HG02938 (cell line): Measurements from ENCODE around the gene TPRA1.
A peak's percentile ranks its signal among the peaks of the same experiment; 100 is the strongest.

Source experiments
- ATAC-seq: cut with Tn5 transposase; IDR thresholded peaks from one replicate; pipeline ENCODE4 v1.9.1; 2021; ENCODE audit warnings: mild to moderate bottlenecking, moderate library complexity; ENCODE audit not compliant: unreplicated experiment

TPRA1 gene

DNA sequence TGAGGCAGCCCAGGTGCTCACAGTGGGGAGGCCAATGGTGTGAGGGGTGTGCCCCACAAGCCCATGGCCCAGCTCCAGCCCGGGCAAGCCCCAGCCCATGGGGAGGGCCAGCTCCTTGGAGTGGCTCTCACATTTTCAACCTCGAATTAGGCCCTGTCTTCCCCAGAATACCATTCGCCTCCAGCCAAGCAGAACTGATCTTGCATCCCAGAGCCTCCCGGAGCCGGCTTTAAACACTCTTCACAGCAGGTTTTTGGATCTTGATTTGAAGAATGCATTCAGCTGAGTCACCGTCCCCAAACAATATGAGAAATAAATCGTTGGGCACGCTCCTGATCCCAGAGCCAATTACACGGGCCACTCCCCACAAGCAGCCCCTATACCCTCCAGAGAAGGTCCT is 23.7 kb downstream of the TPRA1 start:
- no peak for ATAC-seq

DNA sequence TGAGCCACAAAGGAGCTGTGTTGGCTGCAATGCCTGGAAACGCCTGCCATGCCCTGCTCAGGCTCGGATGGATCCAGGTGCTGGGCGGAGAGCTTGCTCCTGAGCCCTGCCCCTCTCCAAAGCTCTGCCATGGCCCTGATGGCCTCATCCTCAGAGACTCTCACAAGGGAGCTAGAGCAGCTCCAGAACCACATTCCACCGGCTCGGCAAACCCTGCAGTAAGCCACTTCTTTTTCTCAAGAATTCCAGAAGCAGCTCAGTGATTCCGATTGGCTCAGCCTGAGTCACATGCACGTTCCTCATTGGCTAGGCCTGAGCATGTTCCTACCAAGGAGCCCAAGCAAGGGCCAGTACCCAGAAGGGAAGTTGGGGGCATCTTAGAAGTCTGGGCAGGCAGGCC is 24.8 kb downstream of the TPRA1 start:
- no peak for ATAC-seq

DNA sequence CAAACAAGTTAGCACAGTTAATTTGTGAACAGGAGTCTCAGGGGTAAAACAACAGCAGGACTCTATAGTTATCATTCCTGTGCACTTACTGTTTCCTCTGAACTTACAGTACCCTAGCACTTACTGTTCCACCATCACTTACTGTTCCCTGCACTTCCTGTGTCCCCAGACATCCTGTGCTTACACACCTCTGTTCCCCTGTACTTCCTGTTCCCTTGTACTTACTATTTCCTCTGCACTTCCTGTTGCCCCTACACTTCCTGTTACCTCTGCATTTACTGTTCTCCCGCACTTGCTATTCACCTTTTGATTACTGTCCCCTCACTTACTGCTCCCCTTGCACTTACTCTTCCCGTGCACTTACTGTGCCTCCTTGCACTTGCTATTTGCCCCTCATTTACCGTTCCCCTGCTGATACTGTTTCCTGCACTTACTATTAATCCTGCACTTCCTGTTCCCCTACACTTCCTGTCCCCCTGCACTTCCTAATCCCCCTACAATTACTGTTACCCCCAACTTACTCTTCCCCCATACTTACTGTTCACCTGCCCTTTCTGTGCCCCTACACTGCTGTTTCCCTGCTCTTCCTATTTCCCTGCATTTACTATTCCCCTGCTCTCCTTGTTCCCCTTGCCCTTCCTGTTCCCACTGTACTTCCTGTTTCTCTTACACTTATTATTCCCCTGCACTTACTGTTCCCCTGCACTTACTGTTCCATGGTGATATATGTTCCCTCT is 30.3 kb downstream of the TPRA1 start:
- ATAC-seq: no peak

DNA sequence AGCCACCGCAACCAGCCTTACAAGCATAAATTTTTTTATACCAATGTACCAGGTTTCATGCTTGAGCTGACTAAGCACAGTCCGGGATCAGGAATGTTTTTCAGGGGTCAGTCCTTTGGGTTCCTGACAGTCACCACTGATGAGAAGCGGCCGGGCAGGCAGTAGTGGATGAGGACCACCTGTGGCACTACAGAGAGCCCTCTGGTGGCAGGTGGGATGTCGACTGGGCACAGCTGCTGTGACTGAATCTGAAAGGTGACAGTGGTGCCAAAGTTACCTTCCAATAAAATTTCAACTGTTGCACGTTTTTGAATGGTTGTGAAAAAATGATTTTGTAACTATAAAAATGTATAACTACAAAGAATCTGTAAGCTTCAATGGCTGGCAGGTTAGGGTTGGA is 34.0 kb downstream of the TPRA1 start:
- no peak for ATAC-seq

DNA sequence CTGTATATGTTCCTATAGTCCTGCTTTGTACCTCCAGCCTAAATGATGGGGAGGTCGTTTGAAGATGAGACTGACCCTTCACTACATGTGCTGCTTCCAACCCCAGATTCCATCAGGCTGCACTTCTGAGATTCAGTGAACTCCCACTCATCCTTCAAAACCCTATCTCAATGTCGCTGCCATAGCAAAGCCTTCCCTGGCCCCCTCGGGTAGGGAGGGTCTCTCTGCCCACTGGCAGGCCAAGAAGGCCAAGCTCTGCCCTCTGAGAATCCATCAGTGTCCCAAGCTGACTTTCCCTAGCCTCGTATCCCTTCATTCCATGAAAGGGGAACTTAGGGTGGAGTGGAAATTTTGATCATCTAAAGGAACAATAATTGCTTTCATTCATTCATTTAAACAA is 35.4 kb downstream of the TPRA1 start:
- ATAC-seq: no peak

DNA sequence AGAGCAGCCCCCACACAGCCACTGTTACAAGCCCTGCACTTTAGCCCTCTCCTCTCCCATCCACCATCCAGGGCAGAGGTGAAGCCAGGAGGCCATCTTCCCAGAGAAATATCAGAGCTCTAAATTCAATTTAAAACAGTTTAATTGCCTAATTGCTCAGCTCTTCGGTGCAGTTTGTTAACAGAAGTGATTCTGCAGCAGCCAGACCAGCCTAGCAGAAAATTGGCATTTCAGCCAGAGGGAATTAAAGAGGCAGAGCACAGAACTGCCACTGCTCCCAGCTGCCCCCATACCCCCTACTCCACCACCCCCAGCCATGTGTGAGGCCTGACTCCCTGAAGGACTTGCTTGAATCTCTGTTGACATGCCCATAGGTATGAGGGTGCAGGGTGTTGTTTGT is 38.5 kb downstream of the TPRA1 start:
- no peak for ATAC-seq

DNA sequence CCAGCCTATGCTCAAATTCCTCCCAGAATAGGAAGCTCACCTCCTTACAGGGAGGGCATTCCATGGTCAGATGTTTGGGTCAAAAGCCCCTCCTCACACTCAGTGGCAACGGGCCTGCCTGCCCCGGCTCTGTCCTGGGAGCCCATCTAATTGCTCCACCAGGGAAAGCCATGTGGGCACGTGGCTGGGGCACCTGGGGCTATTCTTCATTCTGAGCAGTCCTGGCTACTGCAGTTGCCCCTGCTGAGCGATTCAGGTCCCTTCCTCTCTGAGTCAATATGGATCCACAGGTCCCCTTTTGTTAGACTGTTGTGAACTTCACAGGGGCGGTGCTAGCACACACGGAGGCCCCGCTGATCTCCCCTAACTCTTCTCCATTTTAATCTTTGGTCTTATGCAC is 39.4 kb downstream of the TPRA1 start:
- no peak for ATAC-seq

DNA sequence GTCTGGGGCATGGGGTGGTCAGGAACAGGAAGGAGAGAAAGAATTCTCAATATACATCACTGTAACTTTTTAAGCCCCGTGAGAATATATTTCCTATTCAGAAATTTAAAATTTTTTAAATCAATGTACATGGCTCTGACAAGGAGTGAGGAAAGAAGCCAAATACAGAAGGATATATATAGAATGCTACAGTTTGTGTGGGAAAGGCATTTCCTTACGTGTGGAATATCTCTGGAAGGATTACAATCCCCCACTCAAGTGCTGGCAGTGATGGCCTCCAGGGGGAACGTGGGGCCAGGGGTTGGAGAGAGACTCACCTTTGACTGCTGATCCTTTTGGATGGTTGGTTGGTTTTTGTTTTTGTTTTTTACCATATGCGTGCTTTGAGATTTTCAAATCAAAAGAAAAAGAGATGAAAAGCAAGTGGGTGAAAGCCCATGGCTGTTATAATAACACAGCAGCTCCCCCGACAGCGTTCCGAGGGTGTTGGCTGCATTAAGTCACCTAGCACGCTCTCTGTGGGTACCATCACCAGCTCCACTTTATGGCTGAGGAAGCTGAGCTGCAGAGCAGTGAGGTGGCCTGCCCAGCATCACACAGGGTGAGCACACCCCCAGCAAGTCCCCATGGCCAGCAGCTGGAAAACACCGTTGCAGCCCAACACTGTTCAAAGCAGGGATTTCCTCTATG is 39.9 kb downstream of the TPRA1 start:
- no peak for ATAC-seq

DNA sequence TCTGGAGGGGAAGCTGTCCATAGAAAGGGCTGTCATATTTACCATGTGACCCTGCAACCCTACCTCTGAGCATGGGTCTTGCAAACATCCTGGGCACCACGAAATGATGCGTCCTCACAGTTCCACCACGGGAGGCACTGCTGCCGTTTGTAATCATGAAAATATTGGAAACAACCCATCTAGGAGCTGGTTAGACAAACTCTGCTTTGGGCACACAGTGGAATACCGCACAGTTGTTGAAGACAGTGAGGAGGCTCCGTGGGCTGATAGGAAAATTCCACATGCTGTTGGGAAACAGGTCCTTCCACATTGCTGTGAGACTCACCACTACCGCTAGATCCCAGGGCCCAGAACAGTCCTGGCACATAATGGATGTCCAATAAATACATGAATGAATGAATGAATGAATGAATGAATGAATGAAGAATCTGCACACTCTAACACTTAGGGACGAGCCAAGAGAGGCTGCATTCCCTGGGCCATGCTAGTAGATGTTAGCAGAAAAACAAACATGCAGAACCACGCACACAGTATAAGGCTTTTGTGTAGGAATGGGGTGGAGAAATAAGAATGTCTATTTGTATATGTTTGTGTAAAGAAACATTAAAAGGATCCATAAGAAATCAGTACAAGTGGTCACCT is 40.6 kb downstream of the TPRA1 start:
- ATAC-seq: no peak

DNA sequence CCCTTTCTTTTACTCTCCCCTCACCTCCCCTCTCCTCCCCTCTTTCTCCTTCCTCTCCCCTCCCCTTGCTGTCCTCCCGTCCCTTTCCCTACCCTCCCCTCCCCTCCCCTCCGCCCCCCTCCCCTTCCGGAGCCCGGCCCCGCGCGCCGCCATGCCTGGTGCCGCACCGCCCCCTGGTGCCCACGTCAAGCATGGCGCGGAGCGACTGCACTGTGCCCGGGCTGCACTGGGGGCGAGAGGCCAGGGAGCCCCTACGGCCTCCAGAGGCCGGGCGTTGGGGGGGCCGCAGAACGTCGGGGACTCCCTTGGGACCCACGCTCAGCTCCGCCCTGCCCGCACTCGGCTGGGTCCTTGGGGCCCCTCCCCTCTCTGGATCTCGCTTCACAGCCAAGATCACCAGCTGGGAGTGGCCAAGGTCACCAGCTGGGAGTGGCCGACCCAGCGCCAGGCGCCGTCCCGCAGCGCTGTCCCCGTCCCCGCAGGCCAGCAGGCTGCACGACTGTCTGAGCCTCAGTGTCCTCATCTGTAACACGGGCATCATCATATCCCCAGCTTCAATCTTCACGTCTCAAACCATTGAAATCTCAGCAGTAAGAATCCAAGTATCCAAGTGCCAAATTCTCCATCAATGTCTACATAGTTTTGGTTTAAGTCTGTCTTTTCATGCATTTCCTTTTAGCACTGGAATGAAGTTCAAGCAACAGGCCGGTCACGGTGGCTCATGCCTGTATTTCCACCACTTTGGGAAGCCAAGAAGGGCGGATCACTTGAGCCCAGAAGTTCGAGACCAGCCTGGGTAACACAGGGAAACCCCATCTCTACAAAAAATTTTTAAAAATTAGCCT is 42.5 kb downstream of the TPRA1 start:
- no peak for ATAC-seq

DNA sequence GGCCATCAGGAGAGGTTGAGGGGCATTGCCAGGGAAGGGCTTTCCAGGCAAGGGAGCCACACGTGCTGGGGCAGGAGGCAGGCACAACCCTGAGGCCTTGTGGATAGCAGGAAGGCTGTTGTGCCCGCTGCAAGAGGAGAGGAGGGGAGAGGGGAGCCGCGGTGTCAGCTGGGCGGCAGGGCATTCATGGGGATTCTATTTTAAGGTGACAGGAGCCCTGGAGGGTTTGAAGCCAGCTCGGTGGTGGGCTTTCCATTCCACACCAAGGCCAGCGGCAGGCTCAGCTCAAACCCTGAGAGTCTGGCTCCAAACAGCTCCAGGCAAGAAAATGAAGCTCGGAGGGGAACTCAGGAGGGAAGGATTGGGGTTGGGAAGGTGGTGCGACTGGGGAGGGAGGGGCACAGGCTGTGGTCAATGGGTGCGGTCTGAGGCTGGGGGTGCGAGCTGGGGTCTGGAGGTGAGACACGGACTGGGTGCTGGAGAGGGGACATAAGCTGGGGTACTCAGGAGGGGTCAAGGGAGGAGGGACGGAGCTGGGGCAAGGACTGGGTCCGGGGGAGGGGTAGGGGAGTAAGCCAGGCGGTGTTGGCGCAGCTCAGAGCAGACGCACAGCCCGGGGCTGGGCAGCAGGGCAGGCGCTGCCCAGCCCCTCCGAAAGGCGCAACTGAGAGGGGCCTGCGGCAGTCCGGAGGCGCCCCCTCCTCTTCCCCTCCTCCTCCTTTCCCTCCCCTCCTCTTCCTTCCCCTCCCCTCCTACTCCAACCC is 43.4 kb downstream of the TPRA1 start:
- no peak for ATAC-seq

DNA sequence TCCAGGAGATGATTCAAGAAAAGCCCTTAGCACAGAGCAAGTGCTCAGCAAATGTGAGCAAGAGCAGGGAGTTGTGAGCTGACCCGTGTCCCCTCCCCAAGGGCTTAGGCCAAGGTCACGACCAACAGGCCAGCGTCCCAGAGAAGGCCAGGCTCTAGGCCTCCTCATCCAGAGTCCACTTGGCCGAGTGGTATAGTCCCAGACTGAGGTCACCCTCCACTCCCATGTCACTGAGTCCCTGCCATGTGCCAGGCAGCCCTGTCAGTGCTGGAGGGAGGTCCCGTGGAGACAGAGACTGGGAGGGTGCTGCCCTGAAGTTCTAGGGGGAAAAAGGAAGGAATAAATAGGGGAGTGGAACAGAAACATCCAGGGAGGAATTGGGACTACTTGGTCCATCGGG is 44.0 kb downstream of the TPRA1 start:
- no peak for ATAC-seq

DNA sequence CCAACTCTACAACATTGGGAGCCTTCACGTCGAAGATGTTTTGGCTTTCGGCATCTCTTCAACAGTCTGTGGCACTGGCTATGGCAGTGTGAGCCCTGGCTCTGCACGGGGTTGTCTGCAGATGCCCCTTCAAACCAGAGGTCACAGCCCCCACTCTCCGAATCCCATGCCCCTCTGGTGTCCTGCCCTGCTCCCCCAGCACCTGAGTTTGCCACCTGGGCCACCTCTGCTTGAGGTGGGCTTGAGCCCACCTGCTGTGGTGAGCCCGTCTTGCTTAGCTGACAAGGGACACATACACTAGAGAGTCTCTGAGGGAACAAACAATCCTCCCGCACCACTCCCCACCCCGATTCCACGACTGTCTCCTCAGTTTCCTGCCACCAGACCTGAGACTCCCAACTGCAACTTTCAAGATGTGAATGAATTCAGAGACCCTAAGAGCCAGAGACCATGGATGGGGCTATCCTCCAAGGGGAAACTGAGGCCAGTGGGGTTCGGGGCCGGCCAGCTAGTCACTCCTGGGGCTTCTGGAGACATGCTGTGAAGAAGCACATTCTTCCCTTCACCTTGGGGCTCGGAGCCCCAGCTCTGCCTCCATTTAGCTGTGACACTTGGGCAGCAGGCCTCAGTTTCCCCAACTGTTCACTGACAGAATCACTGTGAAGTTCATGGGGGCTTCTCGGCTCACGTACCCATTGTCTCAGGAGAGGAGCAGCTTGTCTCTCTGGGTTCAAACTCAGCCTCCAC is 44.6 kb downstream of the TPRA1 start:
- ATAC-seq: no peak

DNA sequence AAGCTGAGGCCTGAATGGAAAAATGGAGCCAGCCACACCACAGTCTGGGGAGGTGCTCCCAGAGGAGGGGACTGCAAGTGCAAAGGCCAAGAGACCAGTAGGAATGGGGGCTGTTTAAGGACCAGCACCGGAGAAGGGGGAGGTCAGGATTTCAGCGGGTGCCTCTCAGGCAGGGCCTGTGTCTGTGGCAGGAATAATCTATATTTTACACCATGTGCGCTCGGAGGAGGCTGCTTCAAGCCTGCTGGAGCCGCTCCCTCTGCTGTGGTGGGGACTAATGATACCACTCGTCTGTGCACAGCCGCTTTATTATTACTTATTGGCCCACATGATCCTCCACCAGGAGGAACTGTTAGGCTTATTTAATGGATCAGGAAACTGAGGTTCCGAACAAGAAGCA is 45.3 kb downstream of the TPRA1 start:
- ATAC-seq: no peak

DNA sequence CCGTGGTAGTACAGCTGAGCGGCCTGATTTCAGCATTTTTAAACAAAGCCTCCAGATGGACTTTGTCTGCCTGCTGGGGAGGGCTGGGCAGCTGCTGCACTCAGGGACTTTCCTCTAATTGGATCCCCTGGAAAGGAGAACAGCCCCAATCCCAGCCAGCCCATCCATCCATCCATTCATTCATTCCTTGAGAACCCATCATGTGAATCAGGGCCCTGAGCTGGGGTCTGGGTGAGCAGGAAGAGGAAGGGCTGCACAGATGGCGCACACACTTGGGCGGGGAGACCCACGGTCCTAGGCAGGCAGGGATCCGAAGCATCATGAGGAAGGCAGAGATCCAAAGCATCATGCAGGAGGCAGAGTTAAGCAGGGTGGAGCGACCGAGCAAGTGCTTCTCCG is 45.7 kb downstream of the TPRA1 start:
- ATAC-seq: no peak

DNA sequence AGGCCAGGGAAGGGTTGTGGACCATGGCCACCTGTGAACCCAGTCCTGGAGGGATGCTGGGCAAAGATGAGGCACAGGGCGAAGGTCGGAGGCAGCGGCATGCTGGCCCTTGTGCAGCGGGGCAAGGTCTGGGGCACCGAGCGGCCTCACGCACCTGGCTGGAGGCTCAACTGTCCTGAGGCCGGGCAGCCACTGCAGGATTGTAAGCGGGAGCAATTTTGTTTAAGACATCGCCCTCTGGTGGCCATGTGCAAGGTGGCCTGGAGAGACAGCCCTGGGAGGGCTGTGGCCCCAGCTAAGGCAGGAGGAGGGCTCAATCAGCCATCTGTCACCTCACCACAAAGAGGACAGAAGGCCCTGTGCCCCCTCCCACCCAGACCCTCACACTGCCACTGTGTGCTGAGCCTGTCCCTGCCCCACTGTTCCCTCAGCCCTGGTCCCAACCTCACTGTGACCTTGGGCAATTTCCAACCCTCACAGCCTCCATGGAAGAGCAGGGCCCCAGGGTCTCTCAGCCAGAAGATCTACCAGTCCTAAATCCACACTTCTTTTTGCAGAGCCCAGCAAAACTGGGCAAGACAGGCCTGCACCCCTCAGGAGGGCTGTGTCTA is 46.2 kb downstream of the TPRA1 start:
- ATAC-seq: peak; percentile 54

DNA sequence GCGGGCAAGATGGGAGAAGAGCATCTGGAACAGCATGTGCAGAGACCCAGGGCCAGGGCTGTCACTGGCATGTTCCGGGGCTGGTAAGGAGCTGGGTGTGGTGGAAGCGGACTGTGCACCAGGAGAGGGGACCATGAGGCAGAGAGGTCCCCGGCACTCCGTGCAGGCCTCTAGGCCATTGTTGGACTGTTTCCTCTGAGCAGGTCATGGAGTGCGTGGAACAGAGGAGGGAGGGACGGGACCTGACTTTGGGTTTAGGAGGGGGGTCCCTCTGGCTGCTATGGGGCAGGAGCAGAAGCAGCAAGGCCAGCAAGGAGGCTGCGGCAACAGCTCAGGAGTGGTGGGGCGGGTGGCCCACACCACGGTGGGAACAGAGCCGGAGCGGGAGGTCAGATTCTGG is 47.1 kb downstream of the TPRA1 start:
- ATAC-seq: no peak

DNA sequence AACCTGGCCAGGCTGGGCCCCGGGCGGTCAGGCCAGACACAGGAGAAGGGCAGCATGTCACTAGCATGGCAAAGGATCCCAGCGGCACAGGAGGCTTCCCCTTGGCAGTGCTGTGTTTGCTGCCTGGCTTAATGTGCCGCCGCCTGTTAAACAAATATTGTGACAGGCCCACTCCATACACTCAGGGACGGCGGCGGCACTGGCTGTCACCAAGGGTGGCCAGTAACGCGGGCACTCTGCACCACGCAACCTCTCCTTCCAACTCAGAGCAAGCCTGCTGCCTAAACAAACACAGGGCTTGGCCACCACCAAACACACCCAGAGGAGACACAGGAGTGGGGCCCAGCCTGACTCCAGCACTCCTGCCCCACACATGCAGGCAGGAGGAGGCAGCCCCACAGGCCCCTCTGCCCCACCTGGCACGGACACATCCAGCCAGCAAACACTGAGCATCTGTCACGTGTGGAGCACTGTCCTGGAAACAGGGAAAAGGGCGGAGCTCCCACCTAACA is 48.0 kb downstream of the TPRA1 start:
- ATAC-seq: no peak

DNA sequence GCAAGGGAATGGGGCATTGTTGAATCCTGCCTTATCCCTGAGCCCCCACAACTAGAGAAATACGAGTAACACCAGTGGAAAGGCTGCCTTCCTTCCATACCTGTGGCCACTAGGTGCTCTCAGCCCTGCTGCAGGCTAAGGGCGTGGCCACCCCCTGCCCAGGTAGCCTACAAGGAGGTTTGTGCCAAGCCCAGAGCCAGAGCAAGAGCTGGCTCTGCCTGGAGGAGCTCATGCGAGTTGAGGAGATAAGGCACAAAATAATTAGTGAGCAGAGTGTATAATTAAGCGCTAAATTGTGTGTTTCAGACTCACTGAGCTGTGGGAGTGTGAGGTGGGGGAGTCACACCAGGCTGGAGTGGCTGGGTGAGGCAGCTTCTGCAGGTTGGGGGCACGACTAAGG is 49.2 kb downstream of the TPRA1 start:
- ATAC-seq: no peak
